Measurements from ENCODE around the gene GALNT10.

Gene GALNT10

DNA sequence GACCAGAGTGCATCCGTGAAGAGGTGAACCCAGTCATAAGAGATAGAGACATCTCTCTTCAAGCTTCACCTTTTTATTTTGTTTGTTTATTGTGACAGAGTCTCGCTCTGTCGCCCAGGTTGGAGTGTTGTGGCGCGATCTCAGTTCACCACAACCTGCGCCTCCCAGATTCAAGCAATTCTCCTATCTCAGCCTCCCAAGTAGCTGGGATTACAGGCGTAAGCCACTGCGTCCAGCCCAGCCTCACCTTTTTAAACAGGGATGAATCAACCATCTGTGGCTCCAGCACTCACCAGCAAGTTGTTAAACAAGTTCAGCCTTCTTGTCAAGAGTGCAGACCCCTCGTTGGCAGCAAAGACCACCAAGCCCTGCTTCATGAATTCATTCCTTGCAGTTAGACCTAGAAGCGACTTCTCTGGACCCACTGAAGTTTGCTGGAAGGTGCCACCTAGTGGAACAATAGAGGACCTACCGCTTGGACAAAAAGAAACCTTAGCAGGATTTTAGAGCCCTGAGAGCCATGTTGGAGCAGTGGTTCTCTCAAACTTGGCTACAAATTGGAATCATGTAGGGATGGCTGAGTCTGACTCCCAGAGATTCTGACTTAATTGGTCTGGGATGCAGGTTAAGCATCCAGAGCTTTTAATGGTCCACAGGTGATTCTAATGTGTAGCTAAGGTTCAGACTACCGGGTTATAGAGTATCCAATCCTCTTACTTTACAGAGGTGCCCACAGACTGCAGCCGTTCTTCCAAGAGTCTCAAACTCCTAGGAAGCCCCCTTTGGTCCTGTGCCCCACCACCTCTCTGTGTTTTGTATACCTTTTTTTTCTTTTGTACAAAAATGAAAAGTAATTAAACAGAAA is 10.5 kb upstream of the GALNT10 start:
- DNase-seq = peak in 2 of 5 experiments; percentile 30 to 69

DNA sequence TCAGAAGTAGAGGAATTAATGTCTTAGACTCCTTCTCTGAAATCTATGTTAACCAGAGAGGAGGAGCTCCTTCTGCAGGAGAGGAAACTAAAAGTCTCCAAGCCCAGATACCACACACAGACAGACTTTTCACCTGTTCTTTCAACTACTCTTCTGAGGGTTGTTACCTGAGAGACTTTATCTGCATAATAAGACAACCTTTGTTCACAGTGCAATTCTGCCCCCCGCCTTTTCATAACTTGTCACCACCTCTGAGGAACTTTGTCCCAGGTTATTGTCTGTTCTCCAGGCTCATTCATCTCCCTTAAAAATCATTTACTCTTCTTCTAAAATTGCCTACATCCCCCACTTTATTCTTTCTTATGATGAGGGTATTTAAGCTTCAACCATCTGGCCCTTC is 9.4 kb upstream of the GALNT10 start:
- DNase-seq = no peak

DNA sequence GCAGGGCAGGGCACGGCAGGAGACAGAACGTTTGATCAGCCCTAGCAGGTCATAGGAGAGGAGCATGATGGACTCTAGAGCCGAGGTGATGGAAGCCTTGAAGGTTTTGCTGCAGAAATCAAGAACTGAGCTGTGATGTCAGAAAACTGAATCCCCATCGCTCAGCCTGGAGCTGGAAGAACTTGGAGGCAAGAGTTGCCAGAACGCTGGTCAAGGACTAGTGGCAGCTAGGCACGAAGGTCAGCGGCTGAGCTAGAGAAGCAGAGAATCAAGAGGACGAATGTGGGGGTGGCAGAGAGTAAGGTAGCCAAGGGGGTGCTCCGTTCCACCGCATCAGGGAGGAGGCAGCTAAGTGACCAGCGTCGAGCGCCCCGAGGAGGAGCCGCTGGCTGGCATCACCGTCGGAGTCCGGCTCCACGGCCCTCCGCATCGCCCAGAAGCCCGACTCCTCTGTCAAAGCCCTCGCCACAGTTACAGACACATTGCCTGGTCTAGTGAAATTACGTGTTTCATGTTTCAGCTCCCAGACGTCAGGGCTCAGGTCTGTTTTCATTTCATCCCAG is 1.2 kb upstream of the GALNT10 start:
- no peak for DNase-seq

DNA sequence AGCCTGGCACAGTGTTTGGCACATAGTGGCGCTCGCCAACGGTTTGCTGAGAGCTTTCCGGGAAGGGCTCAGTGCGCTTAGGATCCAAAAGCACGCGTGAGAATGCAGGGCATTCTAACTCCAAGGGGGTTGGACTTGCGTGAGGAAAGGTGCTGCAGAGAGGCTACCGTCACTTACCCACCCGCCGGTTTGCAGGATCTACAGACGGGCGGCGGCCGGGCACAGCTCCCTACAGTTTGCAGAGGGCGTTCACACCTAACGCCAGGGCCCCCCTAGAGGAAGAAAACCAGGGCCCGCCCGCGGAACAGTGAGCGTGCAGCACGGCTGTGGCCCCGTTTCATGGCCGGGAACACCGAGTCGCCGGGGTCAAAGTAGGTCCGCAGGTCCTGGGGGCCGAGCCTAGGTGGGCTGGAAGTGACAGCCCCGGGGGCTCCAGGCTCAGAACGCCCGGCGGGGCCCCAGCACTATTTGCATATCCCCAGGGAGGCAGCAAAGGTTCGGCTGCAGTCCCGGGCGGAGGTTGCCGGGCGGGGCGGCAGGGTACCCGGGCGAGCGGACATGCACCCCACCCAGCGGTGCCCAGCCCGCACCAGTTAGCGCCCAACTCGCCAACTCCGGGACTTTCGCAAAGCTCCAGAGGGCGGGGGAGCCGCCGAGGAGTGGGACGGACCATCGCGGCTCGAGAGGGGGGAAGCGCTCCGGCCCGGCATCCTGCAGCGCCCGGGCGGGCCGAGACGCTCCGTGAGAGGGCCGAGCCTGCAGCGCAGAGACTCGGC is 526 bp upstream of the GALNT10 start:
- peak; percentile 60 to 88 (median 73) for DNase-seq

DNA sequence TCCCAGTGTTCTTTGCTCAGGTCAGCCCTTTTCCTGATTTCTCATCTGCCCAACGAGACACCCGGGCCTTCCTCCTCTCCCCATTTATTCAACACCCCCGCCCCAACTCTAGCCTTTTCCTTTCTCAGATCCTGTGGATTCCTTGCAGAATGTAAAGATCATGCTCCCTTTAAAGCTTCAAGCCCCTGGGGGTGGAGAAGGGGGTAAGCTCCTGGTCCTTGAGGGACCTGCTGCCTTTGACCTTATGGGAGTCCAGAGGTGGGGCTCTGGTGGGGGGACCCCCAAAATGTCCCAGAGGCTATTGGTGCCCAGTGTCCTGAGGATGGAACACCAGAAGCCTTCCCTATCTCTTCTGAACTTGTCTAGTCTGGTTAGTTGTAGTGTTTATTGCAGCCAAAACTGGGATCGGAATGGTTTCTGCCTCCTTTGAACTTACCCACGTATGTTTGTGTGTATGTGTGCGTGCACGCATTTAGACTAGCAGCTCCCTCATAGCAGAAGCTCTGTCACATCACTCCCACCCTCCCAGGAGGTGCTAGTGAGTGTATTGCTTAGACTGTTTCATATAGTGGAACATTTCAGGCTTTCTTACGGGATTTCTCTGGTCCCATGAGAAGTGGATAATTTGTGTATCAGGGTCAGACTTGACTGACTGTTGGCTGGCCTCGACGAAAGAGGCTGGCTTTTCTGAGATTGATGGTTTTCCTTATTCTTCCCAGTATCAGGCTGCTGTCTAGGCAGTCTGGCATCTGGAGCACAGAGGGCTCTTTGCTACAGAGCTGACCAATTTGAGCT is 1.1 kb downstream of the GALNT10 start:
- peak in 1 of 5 experiments; percentile 29 for DNase-seq

DNA sequence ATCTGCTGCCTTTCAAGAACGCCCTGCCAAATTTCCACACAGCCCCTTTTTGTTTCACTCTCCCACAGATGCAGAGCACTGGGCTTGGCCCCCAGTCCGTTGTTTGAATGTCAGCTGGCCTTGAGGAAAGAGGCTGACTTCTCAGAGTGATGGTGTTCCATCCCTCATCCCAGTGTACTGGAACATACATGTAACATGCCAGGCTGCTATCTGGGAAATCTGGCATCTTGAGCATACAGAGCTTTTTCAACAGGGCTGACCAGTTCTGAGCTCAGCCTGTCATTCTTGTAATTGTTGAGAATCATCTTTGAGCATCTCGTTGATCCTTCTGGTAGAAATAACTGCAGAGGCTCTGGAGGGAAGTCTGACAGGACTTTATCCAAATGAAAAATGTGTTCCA is 2.8 kb downstream of the GALNT10 start:
- DNase-seq = no peak

DNA sequence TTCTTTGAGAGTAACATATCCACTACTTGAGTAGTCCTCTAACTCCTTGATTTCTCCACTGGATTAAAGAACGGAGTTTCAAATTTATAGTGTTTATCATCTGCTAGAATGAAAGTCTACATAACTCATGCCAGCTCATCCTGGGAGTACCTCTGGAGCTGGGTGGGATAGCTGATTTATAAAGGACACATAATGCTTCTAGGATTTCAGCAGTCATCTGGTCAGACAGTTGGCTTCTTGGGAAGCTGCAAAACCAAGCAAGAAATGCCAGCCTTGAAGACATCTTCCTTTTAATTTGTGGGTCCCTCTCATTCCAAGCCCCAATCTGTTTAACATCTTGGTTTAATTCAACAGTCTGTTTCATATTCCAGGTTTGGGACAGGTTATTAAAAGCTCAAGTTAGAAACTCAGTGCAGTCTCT is 3.2 kb downstream of the GALNT10 start:
- DNase-seq = no peak

DNA sequence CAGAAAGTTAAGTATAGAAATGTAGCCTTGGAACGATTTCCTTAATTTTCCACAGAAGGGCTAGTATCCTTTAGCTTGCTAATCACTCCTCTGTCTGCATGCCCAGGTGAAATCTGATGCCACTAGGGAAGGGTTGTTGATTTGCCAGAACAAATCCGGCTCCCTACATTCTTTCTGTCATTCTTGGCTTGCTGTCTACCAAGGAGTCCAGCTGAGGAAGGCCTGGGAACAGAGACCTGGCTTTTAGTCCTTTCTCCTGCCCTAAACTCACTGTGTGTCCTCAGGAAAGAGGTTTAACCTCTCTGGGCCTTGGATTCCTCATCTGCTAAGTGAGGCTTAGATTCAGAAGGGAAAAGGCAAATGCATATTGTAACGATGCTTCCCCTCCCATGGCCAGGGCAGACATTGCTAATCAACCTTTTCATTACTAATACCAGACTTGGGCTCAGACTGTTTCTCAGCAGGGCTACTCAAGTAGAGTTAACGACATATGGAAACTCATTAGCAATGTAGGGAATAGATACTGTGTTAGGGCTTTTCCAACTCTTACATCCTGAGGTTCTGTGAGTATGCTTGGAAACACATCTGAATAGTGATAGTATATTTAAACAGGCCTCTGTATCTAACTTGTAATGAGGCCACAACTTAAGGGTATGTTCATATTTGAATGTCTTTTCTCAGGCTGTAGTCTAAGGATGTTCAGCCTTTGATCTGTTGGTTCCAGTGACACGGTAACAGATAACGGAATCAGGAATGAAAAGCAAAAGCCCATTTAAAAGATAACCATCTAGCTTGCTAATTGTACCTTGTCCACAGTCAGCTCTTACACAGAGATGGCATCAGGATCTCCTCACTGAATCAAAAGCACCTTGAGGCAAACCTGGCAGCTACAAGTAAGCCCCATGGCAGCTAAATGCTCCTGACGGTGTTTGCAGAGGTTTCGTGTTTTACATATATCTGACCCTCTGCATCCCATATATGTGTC is 4.1 kb downstream of the GALNT10 start:
- no peak for DNase-seq

DNA sequence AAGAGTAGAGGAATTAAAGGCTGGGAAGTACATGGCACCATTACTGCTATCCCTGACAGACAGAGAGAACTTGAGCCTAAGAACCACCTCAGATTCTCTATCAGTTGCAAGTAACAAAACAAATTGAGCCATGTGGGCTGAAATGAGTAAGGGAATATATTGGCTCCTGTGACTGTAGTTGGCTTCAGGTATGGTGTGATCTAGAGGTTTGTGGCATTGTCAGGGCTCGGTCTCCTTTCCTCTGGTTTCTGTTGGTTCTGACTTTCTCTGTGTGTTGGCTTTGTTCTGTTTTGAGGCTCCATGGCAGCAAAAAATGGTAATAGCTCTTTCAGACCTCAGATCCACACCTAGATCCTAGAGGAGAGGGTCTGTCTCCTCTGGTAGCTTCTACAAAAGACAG is 5.7 kb downstream of the GALNT10 start:
- peak in 1 of 5 experiments; percentile 22 for DNase-seq

DNA sequence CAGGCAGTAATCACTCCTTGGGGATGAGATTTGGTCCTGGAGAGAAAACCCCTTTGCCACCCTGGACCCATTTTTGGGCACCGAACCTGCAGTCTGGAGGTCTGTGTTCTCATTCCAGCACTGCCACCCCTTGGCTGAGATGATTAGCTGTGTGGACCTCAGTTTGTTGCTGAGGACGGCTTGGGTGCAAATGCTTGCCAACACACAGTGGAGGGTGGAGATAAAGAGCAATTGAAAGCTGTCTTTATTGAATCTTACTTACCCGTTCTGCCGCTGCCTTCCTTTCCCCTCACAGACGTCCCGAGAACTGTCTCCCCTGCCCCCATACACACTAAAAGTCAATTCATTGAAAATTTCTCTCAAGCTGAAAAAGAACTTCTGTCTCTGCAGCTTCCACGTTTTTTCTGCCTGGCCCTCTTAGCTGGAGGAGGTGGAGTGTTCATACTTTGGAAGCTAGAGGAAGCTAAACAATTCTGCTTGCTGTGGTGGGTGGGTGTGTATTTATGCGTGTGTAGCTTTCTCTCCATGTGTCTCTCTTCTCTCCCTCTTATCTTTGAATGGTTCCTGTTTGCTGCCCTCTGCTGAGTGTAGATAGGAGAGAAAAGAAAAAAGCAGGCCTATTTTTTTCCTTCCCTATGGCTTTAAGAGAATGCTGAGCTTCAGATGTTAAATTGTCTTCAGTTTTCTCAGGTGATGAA is 6.6 kb downstream of the GALNT10 start:
- peak in 1 of 5 experiments; percentile 24 for DNase-seq

DNA sequence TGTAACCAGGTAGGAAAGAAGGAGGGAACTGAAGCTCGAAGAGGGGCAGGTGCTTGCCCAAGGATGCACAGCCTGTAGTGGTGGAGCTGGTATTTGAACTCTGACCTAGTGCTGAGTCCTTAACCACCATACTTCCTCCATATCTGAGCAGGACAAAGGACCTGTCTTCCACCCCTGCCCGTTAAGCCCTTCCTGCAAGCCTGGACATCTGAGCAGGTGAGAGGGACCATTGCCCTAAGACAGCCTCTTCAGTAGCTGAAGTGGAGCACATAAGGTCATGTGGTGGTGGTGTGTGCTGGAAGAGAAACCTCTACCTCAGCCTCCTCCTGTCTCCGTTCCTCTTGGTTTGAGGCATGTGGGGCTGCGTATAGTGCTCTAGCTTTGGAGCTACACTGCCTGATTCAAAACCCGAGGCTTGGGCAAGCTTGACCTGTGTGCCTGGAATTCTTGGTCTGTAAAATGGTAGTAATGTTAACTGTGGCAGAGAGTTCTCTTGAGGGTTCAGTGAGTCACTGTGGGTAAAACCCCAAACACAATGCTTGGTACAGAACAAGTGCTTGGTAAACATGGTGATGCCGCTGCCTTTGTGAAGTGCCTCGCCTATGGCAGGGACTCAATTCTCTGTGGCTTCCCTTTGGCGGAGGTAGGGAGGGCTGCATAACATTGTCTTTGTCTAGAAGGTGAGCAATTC is 7.4 kb downstream of the GALNT10 start:
- DNase-seq = peak in 3 of 5 experiments; percentile 25 to 88 (median 69)

DNA sequence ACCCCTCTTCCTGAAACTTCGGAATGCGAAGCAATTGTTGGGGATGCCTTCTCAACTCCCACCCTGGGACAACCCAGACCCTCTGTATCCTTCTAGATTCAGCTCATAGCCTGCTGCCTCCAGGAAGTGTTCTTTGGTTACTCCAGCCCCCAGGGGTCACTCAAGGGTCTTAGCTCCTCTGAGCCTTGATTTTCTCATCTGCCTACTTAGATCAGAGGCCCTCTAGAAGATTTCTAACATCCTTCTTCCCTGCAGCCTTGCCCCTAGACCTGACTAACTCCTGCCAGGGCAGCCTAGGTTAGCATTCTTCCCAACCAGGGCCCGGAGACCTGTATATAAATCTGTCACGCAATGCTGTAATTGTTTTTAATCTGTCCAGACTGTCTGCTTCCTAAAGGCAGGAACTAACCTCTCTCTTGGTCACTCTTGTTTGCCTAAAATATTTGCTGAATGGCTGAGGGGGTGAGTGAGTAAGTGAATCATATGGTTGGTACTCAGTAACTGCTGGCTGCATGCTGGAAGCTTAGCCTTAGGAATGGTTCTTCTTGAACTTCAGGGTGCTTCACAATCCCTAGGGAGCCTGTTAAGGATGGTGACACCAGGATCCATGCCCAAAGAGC is 8.2 kb downstream of the GALNT10 start:
- no peak for DNase-seq

DNA sequence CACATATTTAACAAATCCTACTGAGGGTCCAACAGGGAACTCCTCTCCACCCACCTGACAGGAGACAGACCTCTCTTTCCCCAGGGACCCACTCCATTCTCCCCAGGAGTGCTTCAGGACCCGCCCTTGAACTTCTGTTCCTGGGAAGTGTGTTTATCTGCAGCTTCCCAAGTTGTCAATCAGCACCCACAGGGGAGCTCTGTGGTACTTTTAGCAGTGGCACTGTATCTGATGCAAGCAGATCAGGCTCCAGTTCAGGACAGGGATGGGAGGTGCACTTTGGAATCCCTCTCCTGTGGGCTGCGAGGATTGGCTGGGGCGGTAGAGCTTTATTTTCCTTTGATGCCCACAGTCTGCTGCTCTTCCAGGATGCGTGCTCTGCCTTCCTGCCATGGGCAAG is 8.7 kb downstream of the GALNT10 start:
- DNase-seq = no peak

DNA sequence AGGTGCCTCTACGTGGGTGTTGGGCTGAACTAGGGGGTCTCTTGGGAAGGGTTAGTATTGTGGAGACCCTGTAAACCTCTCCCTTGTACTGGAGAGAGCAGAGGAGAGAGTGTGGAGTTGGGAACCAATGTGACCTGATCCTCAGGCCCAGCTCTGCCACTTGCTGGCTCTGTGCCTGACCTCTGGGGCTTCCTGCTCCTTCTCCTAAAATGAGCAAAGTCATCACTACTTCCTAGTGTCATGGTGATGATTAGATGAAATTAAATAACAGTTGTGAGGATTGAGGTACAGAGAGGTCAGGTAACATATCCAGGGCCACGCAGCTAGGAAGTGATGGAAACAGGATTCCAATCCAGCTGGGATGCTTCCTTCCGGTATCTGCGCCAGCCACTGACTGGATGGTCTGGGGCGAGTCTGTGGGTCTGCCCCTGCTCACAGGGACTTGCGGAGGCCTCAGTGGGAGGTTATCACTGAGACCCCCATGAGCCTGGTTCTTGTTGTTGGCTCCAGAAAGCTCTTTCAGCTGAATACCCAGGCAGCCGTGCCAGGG is 9.2 kb downstream of the GALNT10 start:
- no peak for DNase-seq

DNA sequence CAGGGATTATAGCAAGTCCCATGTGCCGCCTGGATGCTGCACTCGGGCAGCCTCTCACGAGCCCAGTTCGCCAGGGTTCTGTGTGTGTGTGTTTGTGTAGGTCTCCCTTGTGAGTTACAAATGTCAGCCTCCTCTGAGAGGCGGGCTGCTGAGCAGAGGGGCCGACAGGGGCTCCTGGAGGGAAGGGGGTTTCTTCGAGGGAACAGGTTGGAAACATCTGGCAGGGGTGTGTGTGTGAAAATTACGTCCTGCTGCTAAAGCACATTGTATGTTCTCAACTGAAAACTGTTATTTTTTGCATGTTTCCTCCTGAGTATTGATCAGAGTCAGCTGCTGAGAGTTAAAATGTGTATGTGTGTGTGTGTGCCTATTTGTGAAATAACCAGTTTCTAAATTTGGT is 9.7 kb downstream of the GALNT10 start:
- no peak for DNase-seq

DNA sequence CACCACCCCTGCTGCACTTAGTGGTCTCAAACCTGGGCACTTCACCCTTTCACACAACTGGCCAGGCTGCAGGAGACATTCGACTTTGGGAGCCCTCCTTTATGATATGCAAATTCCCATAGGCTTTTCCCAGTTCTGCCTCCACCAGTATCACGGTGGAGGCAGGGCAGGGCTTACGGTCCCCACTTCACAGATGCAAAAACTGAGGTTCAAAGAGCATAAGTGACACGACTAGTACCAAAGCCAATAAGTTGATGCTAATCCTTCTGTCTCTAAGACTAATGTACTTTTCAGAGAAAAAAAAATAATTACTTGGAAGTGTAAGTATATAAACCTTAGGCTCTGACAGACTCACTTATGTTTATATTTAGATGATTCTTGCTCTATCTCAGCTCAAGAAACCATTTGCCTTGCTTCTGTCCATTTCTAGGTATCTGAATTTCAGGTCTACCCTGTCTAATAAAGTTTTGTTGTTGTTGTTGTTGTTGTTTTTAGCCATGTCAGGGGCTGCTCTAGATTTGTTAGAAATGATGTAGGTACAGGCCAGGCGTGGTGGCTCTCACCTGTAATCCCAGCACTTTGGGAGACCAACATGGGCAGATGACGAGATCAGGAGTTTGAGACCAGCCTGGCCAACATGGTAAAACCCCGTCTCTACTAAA is 10.7 kb downstream of the GALNT10 start:
- DNase-seq = no peak

DNA sequence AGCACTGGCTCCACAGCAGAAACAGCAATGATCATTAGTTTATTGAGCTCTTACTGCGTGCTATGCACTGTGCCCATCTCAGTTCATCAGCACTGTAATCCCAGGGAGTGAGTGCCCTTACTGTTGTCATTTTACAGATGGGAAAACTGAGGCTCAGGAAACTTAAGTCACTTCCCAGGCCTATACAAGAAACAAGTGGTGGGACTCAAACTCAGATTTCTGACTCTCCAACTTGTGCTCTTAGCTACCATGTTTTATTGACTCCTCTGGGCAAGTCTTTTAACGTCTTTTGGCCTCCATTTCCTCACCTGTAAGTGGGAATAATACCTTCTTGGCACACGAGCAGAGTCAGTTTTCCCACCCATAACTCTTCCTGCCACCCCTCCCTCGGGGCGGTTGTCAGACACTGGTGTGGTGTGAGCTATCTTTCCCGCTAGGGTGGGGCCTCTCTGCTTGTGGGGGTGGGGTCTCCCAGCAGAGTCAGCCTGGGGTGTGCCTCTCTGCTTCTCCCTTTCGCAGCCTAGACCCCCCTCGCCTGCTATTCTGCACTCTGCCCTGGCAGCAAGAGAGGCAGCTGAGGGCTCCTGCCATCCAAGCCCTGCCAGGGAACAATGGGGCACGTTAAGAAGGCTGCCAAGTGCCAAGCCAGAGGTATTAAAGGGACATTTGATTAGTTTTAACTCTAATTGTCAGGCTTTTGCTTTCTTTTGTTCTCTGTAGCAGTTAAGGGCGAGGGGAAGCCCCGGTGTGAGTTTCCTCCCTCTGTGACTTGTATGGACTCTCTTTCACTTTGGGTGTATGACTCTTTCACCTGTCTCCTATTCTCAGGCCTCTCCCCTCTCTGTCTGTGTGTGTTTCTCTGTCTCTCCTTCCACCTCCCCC is 12.1 kb downstream of the GALNT10 start:
- DNase-seq = peak in 3 of 5 experiments; percentile 28 to 56 (median 36)
